HEK293 (cell line): Measurements from ENCODE around the gene SZRD1.

ENCODE experiments used
- HOXA7 ChIP-seq: sonication (generic); formaldehyde crosslinking; IDR thresholded peaks from 2 replicates; pipeline ENCODE4 v1.8.1; 2022; ENCODE audit warnings: missing genetic modification reagents, borderline replicate concordance
- IKZF3 ChIP-seq: fragments of 450-650 bp; IDR thresholded peaks from 2 replicates; pipeline ENCODE4 v1.5.0; 2018; ENCODE audit warnings: missing biosample characterization, mild to moderate bottlenecking, missing genetic modification characterization, moderate library complexity
- KLF10 ChIP-seq: fragments of 450-650 bp; IDR thresholded peaks from 2 replicates; pipeline ENCODE4 v1.5.1; 2018; ENCODE audit warnings: missing biosample characterization, mild to moderate bottlenecking, missing genetic modification characterization
- SP3 ChIP-seq: fragments of 450-650 bp; formaldehyde crosslinking; IDR thresholded peaks from 2 replicates; pipeline ENCODE4 v1.5.1; 2016; ENCODE audit warnings: missing biosample characterization, missing genetic modification characterization
- YY1 ChIP-seq: fragments of 450-650 bp; formaldehyde crosslinking; IDR thresholded peaks from 2 replicates; pipeline ENCODE4 v1.5.1; 2018; ENCODE audit warnings: missing biosample characterization, missing genetic modification characterization
- YY2 ChIP-seq: fragments of 450-650 bp; formaldehyde crosslinking; IDR thresholded peaks from 2 replicates; pipeline ENCODE4 v1.5.1; 2016; ENCODE audit warnings: missing biosample characterization, missing genetic modification characterization
- ZBTB10 ChIP-seq: fragments of 450-650 bp; formaldehyde crosslinking; IDR thresholded peaks from 2 replicates; pipeline ENCODE4 v1.5.1; 2016; ENCODE audit warnings: missing biosample characterization, missing genetic modification characterization
- ZBTB17 ChIP-seq: fragments of 450-650 bp; formaldehyde crosslinking; IDR thresholded peaks from 2 replicates; pipeline ENCODE4 v1.5.1; 2016; ENCODE audit warnings: missing biosample characterization, missing genetic modification characterization
- ZBTB21 ChIP-seq: fragments of 450-650 bp; formaldehyde crosslinking; IDR thresholded peaks from 2 replicates; pipeline ENCODE4 v1.5.1; 2017; ENCODE audit warnings: missing biosample characterization, missing genetic modification characterization
- ZBTB26 ChIP-seq: fragments of 450-650 bp; formaldehyde crosslinking; optimal IDR thresholded peaks from 2 replicates; pipeline ENCODE3; 2016; ENCODE audit warnings: missing biosample characterization, mild to moderate bottlenecking, missing genetic modification characterization
- ZFHX2 ChIP-seq: fragments of 450-650 bp; formaldehyde crosslinking; conservative IDR thresholded peaks from 2 replicates; pipeline ENCODE4 v1.5.1; 2016; ENCODE audit warnings: missing biosample characterization, missing genetic modification characterization
- ZNF112 ChIP-seq: fragments of 450-650 bp; formaldehyde crosslinking; IDR thresholded peaks from 2 replicates; pipeline ENCODE4 v1.5.0; 2017; ENCODE audit warnings: missing biosample characterization, missing genetic modification characterization
- ZNF311 ChIP-seq: fragments of 450-650 bp; formaldehyde crosslinking; IDR thresholded peaks from 2 replicates; pipeline ENCODE4 v1.5.1; 2017; ENCODE audit warnings: missing biosample characterization, missing genetic modification characterization, borderline replicate concordance
- ZNF350 ChIP-seq: fragments of 450-650 bp; formaldehyde crosslinking; IDR thresholded peaks from 2 replicates; pipeline ENCODE4 v1.5.0; 2017; ENCODE audit warnings: missing biosample characterization, mild to moderate bottlenecking, missing genetic modification characterization
- ZNF354C ChIP-seq: fragments of 450-650 bp; formaldehyde crosslinking; IDR thresholded peaks from 2 replicates; pipeline ENCODE4 v1.5.1; 2016; ENCODE audit warnings: missing biosample characterization, missing genetic modification characterization, low read depth, borderline replicate concordance
- ZNF391 ChIP-seq: fragments of 450-650 bp; formaldehyde crosslinking; IDR thresholded peaks from 2 replicates; pipeline ENCODE4 v1.5.1; 2016; ENCODE audit warnings: low read depth, missing biosample characterization, missing genetic modification characterization, borderline replicate concordance
- ZNF433 ChIP-seq: fragments of 450-650 bp; formaldehyde crosslinking; IDR thresholded peaks from 2 replicates; pipeline ENCODE4 v1.5.1; 2016; ENCODE audit warnings: missing biosample characterization, missing genetic modification characterization, low read depth
- ZNF544 ChIP-seq: fragments of 450-650 bp; formaldehyde crosslinking; IDR thresholded peaks from 2 replicates; pipeline ENCODE4 v1.5.0; 2017; ENCODE audit warnings: missing biosample characterization, missing genetic modification characterization
- ZNF555 ChIP-seq: fragments of 450-650 bp; formaldehyde crosslinking; conservative IDR thresholded peaks from 2 replicates; pipeline ENCODE4 v1.5.1; 2017; ENCODE audit warnings: missing biosample characterization, mild to moderate bottlenecking, missing genetic modification characterization, inconsistent platforms
- ZNF560 ChIP-seq: fragments of 450-650 bp; formaldehyde crosslinking; IDR thresholded peaks from 2 replicates; pipeline ENCODE4 v1.5.1; 2017; ENCODE audit warnings: missing biosample characterization, missing genetic modification characterization, borderline replicate concordance
- ZNF792 ChIP-seq: fragments of 450-650 bp; formaldehyde crosslinking; IDR thresholded peaks from 2 replicates; pipeline ENCODE4 v1.5.1; 2016; ENCODE audit warnings: missing biosample characterization, missing genetic modification characterization
- ZNF843 ChIP-seq: fragments of 450-650 bp; formaldehyde crosslinking; IDR thresholded peaks from 2 replicates; pipeline ENCODE4 v1.5.1; 2016; ENCODE audit warnings: missing biosample characterization, missing genetic modification characterization
- ZSCAN5A ChIP-seq: fragments of 450-650 bp; formaldehyde crosslinking; IDR thresholded peaks from 2 replicates; pipeline ENCODE4 v1.5.1; 2016; ENCODE audit warnings: missing biosample characterization, missing genetic modification characterization
- TF ChIP-seq, protein P1 (sequence below): fragments of 450-650 bp; IDR thresholded peaks from 2 replicates; pipeline ENCODE4 v1.5.1; 2018; ENCODE audit warnings: missing biosample characterization, mild to moderate bottlenecking, missing genetic modification characterization
- TF ChIP-seq, protein P2 (sequence below): fragments of 450-650 bp; formaldehyde crosslinking; IDR thresholded peaks from 2 replicates; pipeline ENCODE4 v1.5.1; 2016; ENCODE audit warnings: missing biosample characterization, missing genetic modification characterization, borderline replicate concordance
- TF ChIP-seq, protein P3 (sequence below): fragments of 450-650 bp; formaldehyde crosslinking; IDR thresholded peaks from 2 replicates; pipeline ENCODE4 v1.5.1; 2016; ENCODE audit warnings: missing biosample characterization, missing genetic modification characterization

The SZRD1 gene

DNA sequence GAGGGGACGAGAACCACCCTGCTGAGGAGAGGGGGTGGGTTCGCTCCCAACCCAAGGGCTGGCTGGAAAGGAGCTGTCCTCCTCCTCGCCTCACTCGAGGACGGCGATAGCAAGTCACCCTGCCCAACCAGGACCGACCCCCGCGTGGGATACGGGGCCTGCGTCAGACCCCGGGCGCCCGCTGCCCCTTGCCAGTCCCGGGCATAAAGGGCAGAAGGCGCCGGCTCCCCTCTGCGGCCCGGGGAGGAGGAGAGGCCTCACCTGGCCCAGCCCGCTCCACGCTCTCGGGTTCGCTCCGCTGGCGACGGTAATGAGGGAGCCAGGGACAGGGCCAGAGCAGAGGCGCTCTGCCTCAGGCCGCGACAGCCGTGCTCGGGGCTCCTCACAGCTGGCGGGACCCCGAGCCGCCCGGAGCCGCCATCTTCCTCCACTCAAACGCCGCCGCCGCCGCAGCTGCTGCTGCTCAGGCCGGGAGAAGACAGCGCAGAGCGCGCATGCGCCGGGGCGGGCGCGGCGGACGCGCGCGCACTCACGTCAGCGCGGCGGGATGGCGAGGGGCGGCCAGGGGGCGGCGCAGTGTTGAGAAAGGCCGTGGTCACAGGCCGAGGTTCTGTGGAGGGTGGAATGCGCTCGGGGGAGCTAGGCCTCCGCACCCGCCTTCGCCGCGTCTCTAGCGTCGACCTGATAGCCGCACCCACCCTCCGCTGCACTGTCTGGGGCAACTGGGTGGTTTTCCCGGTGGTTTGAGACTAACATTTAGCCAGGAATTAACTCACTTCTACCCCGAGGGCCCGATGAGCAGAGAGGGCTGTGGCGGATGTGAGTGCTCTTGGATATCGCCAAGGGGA, 14.8 kb upstream of the SZRD1 start, which contains the start of gene FBXO42 (continued):
- TF ChIP-seq ZBTB26 (peak; percentile 86), ZSCAN5A (tag by site-specific recombination) (0 out of 2 replicates have a peak, but pooled peaks have one; percentile 33), ZNF792 (tag by site-specific recombination) (0 out of 2 replicates have a peak, but pooled peaks have one; percentile 27), ZFHX2 (tag by site-specific recombination) (peak; percentile 74), ZNF311 (tag by site-specific recombination) (no peak), ZNF391 (tag by site-specific recombination) (peak; percentile 56; the same call in 1 of the 2 replicates), YY1 (tag by site-specific recombination) (peak; percentile 88), ZNF433 (tag by site-specific recombination) (no peak), ZNF112 (tag by site-specific recombination) (no peak), YY2 (peak; percentile 86), ZNF560 (tag by site-specific recombination) (peak; percentile 43; the same call in 1 of the 2 replicates), ZBTB10 (tag by site-specific recombination) (peak; percentile 39; the same call in 1 of the 2 replicates), ZNF350 (tag by site-specific recombination) (no peak), ZBTB17 (tag by site-specific recombination) (peak; percentile 47), IKZF3 (no peak), HOXA7 (CRISPR knock-in tag) (no peak), ZNF544 (tag by site-specific recombination) (no peak), ZNF354C (tag by site-specific recombination) (no peak), ZNF843 (0 out of 2 replicates have a peak, but pooled peaks have one; percentile 24), ZBTB21 (tag by site-specific recombination) (no peak), SP3 (tag by site-specific recombination) (peak; percentile 56; the same call in 1 of the 2 replicates), ZNF555 (tag by site-specific recombination) (no peak), KLF10 (tag by site-specific recombination) (peak; percentile 58; the same call in 1 of the 2 replicates)
- TF ChIP-seq, protein P1, sequence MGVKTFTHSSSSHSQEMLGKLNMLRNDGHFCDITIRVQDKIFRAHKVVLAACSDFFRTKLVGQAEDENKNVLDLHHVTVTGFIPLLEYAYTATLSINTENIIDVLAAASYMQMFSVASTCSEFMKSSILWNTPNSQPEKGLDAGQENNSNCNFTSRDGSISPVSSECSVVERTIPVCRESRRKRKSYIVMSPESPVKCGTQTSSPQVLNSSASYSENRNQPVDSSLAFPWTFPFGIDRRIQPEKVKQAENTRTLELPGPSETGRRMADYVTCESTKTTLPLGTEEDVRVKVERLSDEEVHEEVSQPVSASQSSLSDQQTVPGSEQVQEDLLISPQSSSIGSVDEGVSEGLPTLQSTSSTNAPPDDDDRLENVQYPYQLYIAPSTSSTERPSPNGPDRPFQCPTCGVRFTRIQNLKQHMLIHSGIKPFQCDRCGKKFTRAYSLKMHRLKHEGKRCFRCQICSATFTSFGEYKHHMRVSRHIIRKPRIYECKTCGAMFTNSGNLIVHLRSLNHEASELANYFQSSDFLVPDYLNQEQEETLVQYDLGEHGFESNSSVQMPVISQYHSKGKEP, result peak; percentile 68; the same call in 1 of the 2 replicates
- TF ChIP-seq, protein P2, sequence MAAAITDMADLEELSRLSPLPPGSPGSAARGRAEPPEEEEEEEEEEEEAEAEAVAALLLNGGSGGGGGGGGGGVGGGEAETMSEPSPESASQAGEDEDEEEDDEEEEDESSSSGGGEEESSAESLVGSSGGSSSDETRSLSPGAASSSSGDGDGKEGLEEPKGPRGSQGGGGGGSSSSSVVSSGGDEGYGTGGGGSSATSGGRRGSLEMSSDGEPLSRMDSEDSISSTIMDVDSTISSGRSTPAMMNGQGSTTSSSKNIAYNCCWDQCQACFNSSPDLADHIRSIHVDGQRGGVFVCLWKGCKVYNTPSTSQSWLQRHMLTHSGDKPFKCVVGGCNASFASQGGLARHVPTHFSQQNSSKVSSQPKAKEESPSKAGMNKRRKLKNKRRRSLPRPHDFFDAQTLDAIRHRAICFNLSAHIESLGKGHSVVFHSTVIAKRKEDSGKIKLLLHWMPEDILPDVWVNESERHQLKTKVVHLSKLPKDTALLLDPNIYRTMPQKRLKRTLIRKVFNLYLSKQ, result no peak
- TF ChIP-seq, protein P3, sequence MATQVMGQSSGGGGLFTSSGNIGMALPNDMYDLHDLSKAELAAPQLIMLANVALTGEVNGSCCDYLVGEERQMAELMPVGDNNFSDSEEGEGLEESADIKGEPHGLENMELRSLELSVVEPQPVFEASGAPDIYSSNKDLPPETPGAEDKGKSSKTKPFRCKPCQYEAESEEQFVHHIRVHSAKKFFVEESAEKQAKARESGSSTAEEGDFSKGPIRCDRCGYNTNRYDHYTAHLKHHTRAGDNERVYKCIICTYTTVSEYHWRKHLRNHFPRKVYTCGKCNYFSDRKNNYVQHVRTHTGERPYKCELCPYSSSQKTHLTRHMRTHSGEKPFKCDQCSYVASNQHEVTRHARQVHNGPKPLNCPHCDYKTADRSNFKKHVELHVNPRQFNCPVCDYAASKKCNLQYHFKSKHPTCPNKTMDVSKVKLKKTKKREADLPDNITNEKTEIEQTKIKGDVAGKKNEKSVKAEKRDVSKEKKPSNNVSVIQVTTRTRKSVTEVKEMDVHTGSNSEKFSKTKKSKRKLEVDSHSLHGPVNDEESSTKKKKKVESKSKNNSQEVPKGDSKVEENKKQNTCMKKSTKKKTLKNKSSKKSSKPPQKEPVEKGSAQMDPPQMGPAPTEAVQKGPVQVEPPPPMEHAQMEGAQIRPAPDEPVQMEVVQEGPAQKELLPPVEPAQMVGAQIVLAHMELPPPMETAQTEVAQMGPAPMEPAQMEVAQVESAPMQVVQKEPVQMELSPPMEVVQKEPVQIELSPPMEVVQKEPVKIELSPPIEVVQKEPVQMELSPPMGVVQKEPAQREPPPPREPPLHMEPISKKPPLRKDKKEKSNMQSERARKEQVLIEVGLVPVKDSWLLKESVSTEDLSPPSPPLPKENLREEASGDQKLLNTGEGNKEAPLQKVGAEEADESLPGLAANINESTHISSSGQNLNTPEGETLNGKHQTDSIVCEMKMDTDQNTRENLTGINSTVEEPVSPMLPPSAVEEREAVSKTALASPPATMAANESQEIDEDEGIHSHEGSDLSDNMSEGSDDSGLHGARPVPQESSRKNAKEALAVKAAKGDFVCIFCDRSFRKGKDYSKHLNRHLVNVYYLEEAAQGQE (tag by site-specific recombination), result peak; percentile 71
